ENCODE measurements around the gene TEAD1. TPM values are rescaled to one million over a fixed set of nuclear protein-coding genes. Genes with fewer than 3 reads are reported as not detected.

The TEAD1 gene
- total RNA-seq, 2 experiments from 2014 or later: 0.25 to 0.83 TPM

DNA sequence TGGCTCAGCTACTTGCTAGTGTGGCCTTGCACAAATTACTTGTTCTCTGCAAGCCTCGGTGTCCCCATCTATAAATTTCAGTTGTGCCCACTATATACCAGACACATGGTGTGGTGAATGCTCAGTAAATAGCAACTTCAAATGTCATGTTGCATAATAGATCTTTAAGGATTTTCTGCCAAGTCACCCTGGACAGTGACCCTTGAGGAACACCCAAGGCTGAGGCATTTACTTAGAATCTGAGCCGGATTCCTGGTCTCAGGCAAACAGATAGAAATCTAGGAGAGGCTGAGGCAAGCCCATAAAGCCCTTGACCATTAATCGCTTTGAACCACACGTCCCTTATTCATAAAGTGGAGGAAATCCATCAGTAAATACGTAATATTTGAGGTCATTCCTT is 9.7 kb downstream of the TEAD1 start:
- Mint-ChIP-seq H3K4me1 (ENCODE audit: low read depth) (peaks cover 10% of the 10 kb centered on the region), H3K4me3 (no peak overlapping the region), H3K27me3 (peaks cover 56% of the 10 kb centered on the region), H3K27ac (no peak overlapping the region), H3K9me3 (no peaks in the 10 kb centered on the region), H3K36me3 (ENCODE audit: low read depth) (no peaks in the 10 kb centered on the region)
- TF ChIP-seq, protein P1, sequence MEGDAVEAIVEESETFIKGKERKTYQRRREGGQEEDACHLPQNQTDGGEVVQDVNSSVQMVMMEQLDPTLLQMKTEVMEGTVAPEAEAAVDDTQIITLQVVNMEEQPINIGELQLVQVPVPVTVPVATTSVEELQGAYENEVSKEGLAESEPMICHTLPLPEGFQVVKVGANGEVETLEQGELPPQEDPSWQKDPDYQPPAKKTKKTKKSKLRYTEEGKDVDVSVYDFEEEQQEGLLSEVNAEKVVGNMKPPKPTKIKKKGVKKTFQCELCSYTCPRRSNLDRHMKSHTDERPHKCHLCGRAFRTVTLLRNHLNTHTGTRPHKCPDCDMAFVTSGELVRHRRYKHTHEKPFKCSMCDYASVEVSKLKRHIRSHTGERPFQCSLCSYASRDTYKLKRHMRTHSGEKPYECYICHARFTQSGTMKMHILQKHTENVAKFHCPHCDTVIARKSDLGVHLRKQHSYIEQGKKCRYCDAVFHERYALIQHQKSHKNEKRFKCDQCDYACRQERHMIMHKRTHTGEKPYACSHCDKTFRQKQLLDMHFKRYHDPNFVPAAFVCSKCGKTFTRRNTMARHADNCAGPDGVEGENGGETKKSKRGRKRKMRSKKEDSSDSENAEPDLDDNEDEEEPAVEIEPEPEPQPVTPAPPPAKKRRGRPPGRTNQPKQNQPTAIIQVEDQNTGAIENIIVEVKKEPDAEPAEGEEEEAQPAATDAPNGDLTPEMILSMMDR (IDR thresholded peaks at IDR 0.05): no peak
- ATAC-seq: no peak
- POLR2A ChIA-PET: interaction anchor here (1.0 kb wide), 1 partner anchor 18 kb away, joined by 3 read pairs; no protein-coding TSS in a partner anchor
- intact Hi-C loops (cut with micrococcal nuclease): no loop called here
- CTCF ChIA-PET: interaction anchor here (1.4 kb wide), 1 partner anchor 84 kb away, joined by 3 read pairs; no protein-coding TSS in a partner anchor
- DNase-seq: no peak

DNA sequence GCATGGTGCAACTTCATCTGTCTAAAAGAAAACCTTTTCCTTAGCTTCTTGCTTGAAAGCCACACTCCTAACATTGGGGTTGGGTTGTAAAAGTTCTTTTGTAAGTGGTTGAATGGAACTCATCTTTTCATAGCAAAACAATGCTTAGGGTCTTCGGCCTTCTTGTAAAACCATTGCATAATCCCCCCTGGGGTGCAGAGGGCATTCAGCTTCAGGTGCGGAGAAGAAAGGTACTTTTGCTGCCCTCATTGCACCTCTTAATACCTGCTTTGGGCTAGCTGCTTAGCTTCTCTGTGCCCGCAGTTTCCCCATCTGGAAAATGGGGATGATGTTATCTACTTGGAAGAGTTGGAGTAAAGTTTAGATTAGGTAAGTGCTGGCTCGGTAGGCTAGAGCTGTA is 10.1 kb downstream of the TEAD1 start:
- ATAC-seq: no peak
- Mint-ChIP-seq H3K4me1 (ENCODE audit: low read depth) (peaks cover 10% of the 10 kb centered on the region), H3K9me3 (no peaks in the 10 kb centered on the region), H3K27ac (no peak overlapping the region), H3K4me3 (no peak overlapping the region), H3K36me3 (ENCODE audit: low read depth) (no peaks in the 10 kb centered on the region), H3K27me3 (peaks cover 56% of the 10 kb centered on the region)
- ChIA-PET POLR2A (interaction anchor here (1.0 kb wide), 1 partner anchor 18 kb away, joined by 3 read pairs; no protein-coding TSS in a partner anchor), CTCF (interaction anchor here (1.4 kb wide), 1 partner anchor 85 kb away, joined by 3 read pairs; no protein-coding TSS in a partner anchor)
- intact Hi-C loops (cut with micrococcal nuclease): no loop called here
- TF ChIP-seq, protein P1 (IDR thresholded peaks at IDR 0.05): no peak
- no peak for DNase-seq

DNA sequence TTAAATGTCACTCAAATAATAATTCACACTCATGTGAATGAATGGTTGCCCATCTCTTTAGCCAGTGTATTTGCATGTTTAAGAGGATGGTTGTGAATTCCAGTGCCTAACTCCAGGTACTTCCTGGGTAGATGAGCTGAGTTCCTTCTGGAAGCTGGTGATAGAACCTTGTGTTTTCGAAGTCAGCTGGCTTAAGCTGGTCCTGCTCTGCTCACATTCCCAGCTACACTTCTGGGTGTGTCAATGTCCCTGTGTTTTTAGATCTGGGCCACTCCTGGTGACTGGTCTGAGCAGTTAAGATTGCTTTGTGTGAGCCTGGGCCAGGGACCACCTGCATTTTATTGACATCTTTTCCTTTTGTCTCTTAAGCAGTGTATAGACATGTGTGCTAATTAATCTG is 10.6 kb downstream of the TEAD1 start:
- ChIA-PET POLR2A (interaction anchor here (1.0 kb wide), 1 partner anchor 18 kb away, joined by 3 read pairs; no protein-coding TSS in a partner anchor), CTCF (interaction anchor here (1.4 kb wide), 1 partner anchor 85 kb away, joined by 3 read pairs; no protein-coding TSS in a partner anchor)
- H3K4me1 Mint-ChIP-seq (ENCODE audit: low read depth): peaks cover 10% of the 10 kb centered on the region
- DNase-seq: no peak
- H3K27me3 Mint-ChIP-seq: peaks cover 53% of the 10 kb centered on the region
- H3K27ac Mint-ChIP-seq: no peak overlapping the region
- TF ChIP-seq, protein P1 (IDR thresholded peaks at IDR 0.05): no peak
- H3K9me3 Mint-ChIP-seq: no peaks in the 10 kb centered on the region
- intact Hi-C loops (cut with micrococcal nuclease): no loop called here
- no peak overlapping the region for H3K4me3 Mint-ChIP-seq
- H3K36me3 Mint-ChIP-seq (ENCODE audit: low read depth): no peaks in the 10 kb centered on the region
- ATAC-seq: no peak

DNA sequence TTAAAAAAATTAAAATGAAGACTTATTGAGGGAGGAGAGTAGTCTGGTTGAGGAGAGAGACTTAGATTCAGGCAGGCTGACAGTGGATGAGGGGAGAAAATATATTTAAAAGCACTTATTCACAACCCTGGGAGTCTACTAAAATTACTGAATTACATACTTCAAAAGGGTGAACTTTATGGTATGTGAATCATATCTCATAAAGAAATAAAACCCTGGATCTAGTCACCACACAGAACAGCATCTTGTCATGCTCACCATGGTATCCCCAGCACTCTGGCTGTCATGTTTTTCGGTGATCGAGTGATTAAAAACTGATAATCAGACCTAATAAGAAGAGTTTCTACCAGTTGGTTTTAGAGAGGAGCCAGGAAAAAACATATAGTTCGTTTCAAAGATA is 11.0 kb downstream of the TEAD1 start:
- H3K36me3 Mint-ChIP-seq (ENCODE audit: low read depth): no peaks in the 10 kb centered on the region
- H3K9me3 Mint-ChIP-seq: no peaks in the 10 kb centered on the region
- TF ChIP-seq, protein P1 (IDR thresholded peaks at IDR 0.05): no peak
- no peak overlapping the region for H3K4me3 Mint-ChIP-seq
- H3K27ac Mint-ChIP-seq: no peak overlapping the region
- peaks cover 52% of the 10 kb centered on the region for H3K27me3 Mint-ChIP-seq
- ChIA-PET POLR2A (no interaction called here), CTCF (no interaction called here)
- no peak for DNase-seq
- H3K4me1 Mint-ChIP-seq (ENCODE audit: low read depth): peaks cover 8% of the 10 kb centered on the region
- ATAC-seq: no peak
- intact Hi-C loops (cut with micrococcal nuclease): no loop called here

DNA sequence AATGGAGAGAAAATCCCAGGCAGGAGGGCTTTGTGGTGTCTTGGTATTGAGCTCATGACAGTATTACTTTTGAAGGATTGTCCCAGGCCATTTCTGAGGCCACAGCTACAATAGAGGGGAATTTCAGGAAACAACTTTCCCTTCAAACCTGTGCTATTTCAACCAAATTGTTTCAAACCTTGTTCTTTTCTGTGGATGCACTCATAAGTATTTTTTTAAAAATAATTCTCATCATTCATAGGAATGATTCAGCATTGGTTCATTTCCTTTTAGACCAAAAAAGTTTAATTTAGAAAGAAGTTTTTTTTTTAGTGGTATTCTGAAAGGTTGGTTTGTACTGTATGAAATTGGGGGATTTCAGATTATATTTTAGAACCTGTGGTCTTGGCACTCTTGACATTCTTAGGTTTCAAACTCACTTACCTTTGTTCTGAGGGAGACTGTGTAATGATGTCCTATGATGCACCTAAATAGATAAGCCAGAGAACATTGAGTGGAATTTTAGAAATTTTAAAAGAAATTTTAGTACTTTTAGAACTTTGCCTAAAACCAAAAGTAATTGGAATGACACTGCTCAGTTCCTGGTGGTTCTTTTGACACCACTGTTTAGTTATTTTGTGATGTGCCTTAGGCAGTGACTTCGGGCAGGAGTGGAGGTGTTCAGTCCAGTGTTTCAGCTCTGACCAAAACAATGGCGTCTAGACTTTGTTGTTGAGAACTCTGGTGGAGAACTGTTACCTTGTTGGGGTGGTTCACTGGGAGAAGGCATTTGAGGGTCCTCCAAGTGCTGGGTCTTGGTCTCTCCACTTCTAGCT is 12.2 kb downstream of the TEAD1 start:
- H3K27me3 Mint-ChIP-seq: peaks cover 51% of the 10 kb centered on the region
- ChIA-PET CTCF (interaction anchor here (1.5 kb wide), 1 partner anchor 18 kb away, joined by 4 read pairs; no protein-coding TSS in a partner anchor), POLR2A (no interaction called here)
- DNase-seq (no peak), ATAC-seq (no peak)
- no peaks in the 10 kb centered on the region for H3K9me3 Mint-ChIP-seq
- TF ChIP-seq, protein P1 (IDR thresholded peaks at IDR 0.05): no peak
- no peak overlapping the region for H3K4me3 Mint-ChIP-seq
- H3K27ac Mint-ChIP-seq: no peak overlapping the region
- intact Hi-C loops (cut with micrococcal nuclease): no loop called here
- H3K36me3 Mint-ChIP-seq (ENCODE audit: low read depth): no peaks in the 10 kb centered on the region
- H3K4me1 Mint-ChIP-seq (ENCODE audit: low read depth): peaks cover 2% of the 10 kb centered on the region
